Endothelial cell of umbilical vein (primary cell): Measurements from ENCODE around the gene TRPC3. TPM values are rescaled to one million over a fixed set of nuclear protein-coding genes. Genes with fewer than 3 reads are reported as not detected.

Source experiments
- BruUV-seq: library from RNA; stranded (reverse); fragments of 400-500 nt; replicated peaks from 2 replicates; lab custom pipeline; 2021; lab: Mats Ljungman, UMichigan
- CTCF ChIA-PET: fragments of 300-600, 350-600 bp; sonication (Branson Sonifier 250); formaldehyde crosslinking; loops from one replicate; lab custom pipeline; 2021; ENCODE audit warnings: antibody characterized with exemption, inconsistent platforms; lab: Charles Lee
- POLR2A ChIA-PET: fragments of 300-600, 350-600 bp; sonication (Branson Sonifier 250); formaldehyde crosslinking; loops from one replicate; lab custom pipeline; 2021; ENCODE audit warnings: antibody characterized with exemption, inconsistent platforms; lab: Charles Lee
- DNase-seq: peaks from one replicate; pipeline ENCODE4 v3.0.0-alpha.2; 2011; ENCODE audit warnings: low read depth, low spot score
- FAIRE-seq: peaks from 2 replicates; lab custom pipeline; 2011; peaks lifted over from hg19 to GRCh38; lab: Jason Lieb, UNC
- H2AFZ ChIP-seq: 2 replicates; pipeline ENCODE4 v1.6.0; 2012; ENCODE audit warnings: low read depth, low read length, control low read depth, inconsistent platforms
- H3K27ac ChIP-seq: 2 replicates; pipeline ENCODE4 v1.5.1; 2011; ENCODE audit warnings: low read depth, mild to moderate bottlenecking, control low read depth, low read length, moderate library complexity; ENCODE audit not compliant: insufficient read depth
- H3K27me3 ChIP-seq, 2 experiments: 2 replicates each; pipeline versions ENCODE4 v1.6.0 to v1.6.1; 2011; ENCODE audit warnings: low read length in 2 of 2, mixed read lengths in 1 of 2; ENCODE audit not compliant: control insufficient read depth in 2 of 2, insufficient read depth in 2 of 2
- H3K36me3 ChIP-seq, 2 experiments: 2 replicates in 1 of 2; 3 replicates in 1 of 2; pipeline ENCODE4 v1.5.1; 2011; ENCODE audit warnings: low read length in 2 of 2, mild to moderate bottlenecking in 1 of 2, moderate library complexity in 1 of 2; ENCODE audit not compliant: control insufficient read depth in 2 of 2, insufficient read depth in 2 of 2; ENCODE audit errors: extremely low read depth in 1 of 2
- H3K4me1 ChIP-seq: 3 replicates; pipeline ENCODE4 v1.5.1; 2011; ENCODE audit warnings: mild to moderate bottlenecking, low read length; ENCODE audit not compliant: control insufficient read depth, insufficient read depth; ENCODE audit errors: extremely low read depth
- H3K4me2 ChIP-seq: 2 replicates; pipeline ENCODE4 v1.6.1; 2011; ENCODE audit warnings: low read length, control low read depth, mixed read lengths; ENCODE audit not compliant: insufficient read depth
- H3K4me3 ChIP-seq, 3 experiments: fragments of 200-600 bp in 1 of 3; sonication (generic), shearing (Covaris generic) in 1 of 3; replicated peaks in 1 of 3; 2 replicates each; pipeline ENCODE4 v1.5.1; 2011 to 2016; ENCODE audit warnings: control low read depth in 3 of 3, low read length in 3 of 3, mild to moderate bottlenecking in 2 of 3, inconsistent platforms in 1 of 3, low read depth in 1 of 3, moderate library complexity in 1 of 3; ENCODE audit not compliant: insufficient read depth in 1 of 3
- H3K79me2 ChIP-seq: 2 replicates; pipeline ENCODE4 v1.6.0; 2012; ENCODE audit warnings: low read length, inconsistent platforms; ENCODE audit not compliant: control insufficient read depth, insufficient read depth
- H3K9ac ChIP-seq: replicated peaks from 2 replicates; pipeline ENCODE3; 2011; ENCODE audit warnings: low read length, control low read depth; ENCODE audit not compliant: insufficient read depth; ENCODE audit errors: extremely low read depth
- H3K9me1 ChIP-seq: replicated peaks from 3 replicates; pipeline ENCODE4 v1.6.0; 2011; ENCODE audit warnings: mild to moderate bottlenecking, low read length; ENCODE audit not compliant: control insufficient read depth, insufficient read depth; ENCODE audit errors: extremely low read depth
- H3K9me3 ChIP-seq: replicated peaks from 2 replicates; pipeline ENCODE4 v1.5.1; 2012; ENCODE audit warnings: low read length, inconsistent platforms; ENCODE audit not compliant: control insufficient read depth, insufficient read depth
- H4K20me1 ChIP-seq: replicated peaks from 2 replicates; pipeline ENCODE3; 2011; ENCODE audit warnings: mild to moderate bottlenecking, low read length; ENCODE audit not compliant: control insufficient read depth, insufficient read depth; ENCODE audit errors: extremely low read depth
- FOS ChIP-seq: IDR thresholded peaks from 2 replicates; pipeline ENCODE4 v1.6.1; 2011; ENCODE audit warnings: mild to moderate bottlenecking, low read length, moderate library complexity, borderline replicate concordance; ENCODE audit not compliant: insufficient read depth
- MYC ChIP-seq: IDR thresholded peaks from one replicate; pipeline ENCODE4 v1.6.1; 2011; ENCODE audit warnings: mild to moderate bottlenecking, low read depth, low read length
- POLR2A ChIP-seq: IDR thresholded peaks from 2 replicates; pipeline ENCODE4 v1.6.1; 2012; ENCODE audit warnings: low read depth, mild to moderate bottlenecking, control low read depth, low read length
- dilution Hi-C: fragments of 300-500 bp; cut with MboI; formaldehyde crosslinking; loops from one replicate; pipeline ENCODE4 v1.15.0; 2019; ENCODE audit warnings: low sequenced_read_pairs; ENCODE audit not compliant: extremely low pct_ligation_motif_present
- intact Hi-C: fragments of 100-400 bp; cut with micrococcal nuclease; formaldehyde crosslinking; loops from one replicate; pipeline ENCODE4 v1.10.0; 2022
- polyA plus RNA-seq, 4 experiments: library from polyadenylated mRNA; depleted of rRNA in 3 of 4; stranded (reverse) in 3 of 4; unstranded in 1 of 4; fragments of >200 nt; gene quantifications; 2 replicates each; pipeline versions ENCODE4 v1.2.1 to v1.2.3, GENCODE V29; 2011 to 2012; ENCODE audit warnings: missing spikeins in 1 of 4
- total RNA-seq: library from RNA; stranded (reverse); gene quantifications from 2 replicates; pipeline ENCODE4 v1.2.3, GENCODE V29; 2021
- TF ChIP-seq, protein P1 (sequence below), 2 donors: IDR thresholded peaks; 1 replicate in 1 of 2; 2 replicates in 1 of 2; pipeline ENCODE4 v1.5.1; 2011; ENCODE audit warnings: low read length in 2 of 2, mild to moderate bottlenecking in 2 of 2, moderate library complexity in 2 of 2, control low read depth in 1 of 2, inconsistent platforms in 1 of 2, low read depth in 1 of 2; ENCODE audit not compliant: insufficient read depth in 1 of 2; ENCODE audit errors: extremely low read depth in 1 of 2

Gene TRPC3
- total and polyA plus RNA-seq, 2 donors (not counting 3 experiments of a cell fraction or from before 2014, with no cell fraction given): not detected

DNA sequence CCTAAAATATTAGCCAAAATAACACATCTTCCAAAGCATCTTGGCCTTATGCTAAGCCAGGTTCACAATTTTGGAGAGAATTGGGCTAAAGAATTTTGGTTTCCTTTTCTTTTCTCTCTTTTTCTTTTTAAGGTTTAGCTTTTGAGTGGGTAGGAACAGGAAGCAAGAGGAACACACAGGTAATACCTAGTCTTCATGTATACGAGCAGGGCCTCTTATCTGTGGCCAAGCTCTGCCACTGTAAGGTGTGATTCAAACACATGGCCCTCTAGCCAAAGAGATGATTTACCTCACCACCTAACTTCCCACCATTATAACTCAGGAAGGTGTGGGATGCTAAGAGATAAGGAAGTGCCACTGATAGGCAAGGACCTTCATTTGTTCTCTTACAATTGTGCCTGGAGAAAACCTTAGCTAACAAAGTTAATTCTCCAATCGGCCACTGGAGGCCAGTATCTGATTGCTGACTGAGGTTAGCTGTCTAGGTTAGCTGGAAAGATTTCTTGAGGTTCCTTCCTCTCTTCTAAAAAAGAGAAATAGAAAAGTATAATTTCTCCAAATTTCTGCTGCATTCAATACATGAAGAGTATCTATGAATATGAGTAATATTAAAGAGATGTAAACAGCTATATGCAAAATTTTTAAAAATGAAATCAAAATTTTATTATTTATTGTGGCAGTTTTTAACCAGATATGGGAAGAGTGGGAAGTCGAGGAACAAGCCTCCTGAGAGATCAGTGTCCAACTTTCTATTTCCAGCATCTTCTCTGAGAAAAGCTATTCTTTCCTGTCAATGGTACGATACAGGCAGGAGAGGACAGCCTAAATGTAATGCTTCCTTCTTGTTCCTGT, 51.5 kb downstream of the TRPC3 start:
- H3K4me1 ChIP-seq: no peaks in the 10 kb centered on the region
- ChIA-PET CTCF (interaction anchor here (0.6 to 3.3 kb wide), 43 partner anchors 9 to 1030 kb away, joined by 3 to 139 read pairs (median 4); partner anchors contain the start of gene BBS12), POLR2A (no interaction called here)
- peak; percentile 78 for FAIRE-seq
- no peak overlapping the region for H3K4me2 ChIP-seq
- no peaks in the 10 kb centered on the region for H3K79me2 ChIP-seq
- H3K9me3 ChIP-seq: no peaks in the 10 kb centered on the region
- H3K27ac ChIP-seq: no peak overlapping the region
- peak; percentile 61 for DNase-seq
- H3K9me1 ChIP-seq: no peaks in the 10 kb centered on the region
- TF ChIP-seq MYC (no peak), POLR2A (no peak), FOS (no peak)
- TF ChIP-seq, protein P1, sequence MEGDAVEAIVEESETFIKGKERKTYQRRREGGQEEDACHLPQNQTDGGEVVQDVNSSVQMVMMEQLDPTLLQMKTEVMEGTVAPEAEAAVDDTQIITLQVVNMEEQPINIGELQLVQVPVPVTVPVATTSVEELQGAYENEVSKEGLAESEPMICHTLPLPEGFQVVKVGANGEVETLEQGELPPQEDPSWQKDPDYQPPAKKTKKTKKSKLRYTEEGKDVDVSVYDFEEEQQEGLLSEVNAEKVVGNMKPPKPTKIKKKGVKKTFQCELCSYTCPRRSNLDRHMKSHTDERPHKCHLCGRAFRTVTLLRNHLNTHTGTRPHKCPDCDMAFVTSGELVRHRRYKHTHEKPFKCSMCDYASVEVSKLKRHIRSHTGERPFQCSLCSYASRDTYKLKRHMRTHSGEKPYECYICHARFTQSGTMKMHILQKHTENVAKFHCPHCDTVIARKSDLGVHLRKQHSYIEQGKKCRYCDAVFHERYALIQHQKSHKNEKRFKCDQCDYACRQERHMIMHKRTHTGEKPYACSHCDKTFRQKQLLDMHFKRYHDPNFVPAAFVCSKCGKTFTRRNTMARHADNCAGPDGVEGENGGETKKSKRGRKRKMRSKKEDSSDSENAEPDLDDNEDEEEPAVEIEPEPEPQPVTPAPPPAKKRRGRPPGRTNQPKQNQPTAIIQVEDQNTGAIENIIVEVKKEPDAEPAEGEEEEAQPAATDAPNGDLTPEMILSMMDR (IDR thresholded peaks at IDR 0.05; ENCODE audit: extremely low read depth in 1 of 2, insufficient read depth in 1 of 2, low read depth in 1 of 2, low read length in 2 of 2): peak; percentile 50 to 57
- peaks cover 2 to 13% of the 10 kb centered on the region in 2 experiments for H3K27me3 ChIP-seq
- intact Hi-C loops: loop anchor here (1.0 to 5.0 kb wide), 4 partner anchors 103 to 817 kb away; no protein-coding TSS in a partner anchor
- H3K9ac ChIP-seq: no peak overlapping the region
- H4K20me1 ChIP-seq: no peaks in the 10 kb centered on the region
- H2AFZ ChIP-seq: no peak overlapping the region
- no peak overlapping the region for H3K4me3 ChIP-seq
- dilution Hi-C loops: no loop called here
- no peaks in the 10 kb centered on the region for H3K36me3 ChIP-seq
- no TSS peak for BruUV-seq
